Ecto neural progenitor cell (in vitro differentiated cells): ENCODE measurements around the gene PSENEN.
"Not testable (repeated sequence)": the region's sequence is repeated elsewhere in the genome, so short reads cannot be mapped to it uniquely, and the experiment has no call there.

Experiments used
- DNase-seq: peaks from one replicate; pipeline ENCODE4 v3.0.0-alpha.2; 2018; ENCODE audit warnings: low spot score

Gene PSENEN

DNA sequence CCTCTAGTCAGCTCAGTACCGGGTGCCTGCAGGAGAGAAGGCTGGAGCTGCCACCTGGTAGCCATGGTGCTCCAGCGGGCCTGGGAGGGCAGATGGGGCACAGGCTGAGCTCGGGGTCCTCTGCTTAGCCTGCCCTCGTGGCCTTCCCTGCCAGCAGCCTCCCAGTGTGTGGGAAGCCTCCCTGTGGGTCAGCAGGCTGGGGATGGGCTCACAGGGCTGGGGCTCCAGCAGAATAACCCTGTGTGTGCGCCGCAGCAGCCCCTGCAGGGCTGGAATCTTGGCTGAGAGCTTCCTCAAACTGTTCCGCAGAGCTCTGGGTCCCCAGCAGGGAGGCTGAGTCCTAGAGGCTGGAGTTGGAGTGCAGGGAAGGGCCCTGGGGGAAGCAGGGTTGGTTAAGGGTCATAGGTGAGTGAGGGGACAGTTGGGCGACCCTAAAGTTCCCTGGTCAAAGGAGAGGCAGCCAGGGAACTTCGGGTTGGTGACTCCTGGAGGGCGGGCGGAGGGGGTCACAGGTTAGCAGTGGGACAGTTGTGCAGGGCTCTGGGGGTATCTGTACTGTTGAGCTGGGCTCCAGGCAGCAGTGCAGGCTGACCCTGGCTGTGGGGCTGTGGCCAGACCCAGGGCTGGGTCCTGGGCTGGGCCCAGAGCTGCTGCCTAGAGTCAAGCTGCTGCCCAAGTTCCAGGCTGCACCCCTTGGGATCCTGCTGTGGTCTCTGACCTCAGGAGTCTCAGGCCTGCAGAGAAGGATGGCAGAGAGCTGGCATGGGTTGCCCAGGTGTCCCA lies 43.9 kb downstream of the PSENEN start:
- DNase-seq = no peak

DNA sequence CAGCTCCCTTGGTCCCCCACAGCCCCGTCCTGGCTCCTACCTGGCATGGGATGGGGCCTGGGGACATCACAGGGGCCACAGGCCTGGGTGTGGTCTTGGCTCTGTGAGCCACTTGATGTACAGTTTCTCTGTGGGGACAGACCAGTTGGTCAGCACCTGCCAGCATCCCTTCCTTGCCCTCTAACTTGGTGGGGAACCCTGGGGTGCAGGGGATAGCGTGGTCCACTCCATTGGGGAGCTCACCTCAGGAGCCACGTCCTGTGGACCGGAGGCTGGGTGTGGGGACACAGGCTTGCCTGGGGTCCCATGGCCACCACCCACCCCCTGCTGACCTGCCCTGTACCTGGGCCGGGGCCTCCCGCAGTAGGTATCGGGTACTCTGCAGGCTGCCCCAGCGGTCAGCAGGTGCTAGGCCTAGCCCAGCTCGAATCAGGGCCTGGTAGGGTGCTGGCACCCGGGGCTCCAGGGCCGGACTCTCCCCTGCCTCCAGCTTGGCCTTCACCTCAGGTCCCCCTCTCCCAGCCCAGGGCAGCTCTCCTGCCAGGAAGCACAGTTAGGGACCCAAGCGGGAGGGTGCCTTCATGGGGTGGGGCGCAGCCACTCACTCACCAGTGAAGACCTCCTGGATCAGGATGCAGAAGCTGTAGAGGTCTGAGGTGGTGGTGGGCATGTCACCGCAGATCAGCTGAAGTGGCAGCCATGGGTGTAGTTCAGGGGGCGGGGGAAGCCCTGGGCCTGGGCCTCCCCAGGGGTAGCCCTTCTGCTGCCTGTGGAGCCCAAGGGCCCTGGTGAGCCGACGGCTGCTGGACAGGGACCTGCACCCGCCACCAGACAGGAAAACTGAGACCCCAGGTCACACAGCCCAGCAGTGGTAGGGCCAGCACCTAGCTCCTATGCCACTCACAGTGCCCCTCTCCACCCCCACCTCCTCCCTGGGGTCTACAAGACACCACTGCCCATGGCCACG lies 44.8 kb downstream of the PSENEN start:
- no peak for DNase-seq

DNA sequence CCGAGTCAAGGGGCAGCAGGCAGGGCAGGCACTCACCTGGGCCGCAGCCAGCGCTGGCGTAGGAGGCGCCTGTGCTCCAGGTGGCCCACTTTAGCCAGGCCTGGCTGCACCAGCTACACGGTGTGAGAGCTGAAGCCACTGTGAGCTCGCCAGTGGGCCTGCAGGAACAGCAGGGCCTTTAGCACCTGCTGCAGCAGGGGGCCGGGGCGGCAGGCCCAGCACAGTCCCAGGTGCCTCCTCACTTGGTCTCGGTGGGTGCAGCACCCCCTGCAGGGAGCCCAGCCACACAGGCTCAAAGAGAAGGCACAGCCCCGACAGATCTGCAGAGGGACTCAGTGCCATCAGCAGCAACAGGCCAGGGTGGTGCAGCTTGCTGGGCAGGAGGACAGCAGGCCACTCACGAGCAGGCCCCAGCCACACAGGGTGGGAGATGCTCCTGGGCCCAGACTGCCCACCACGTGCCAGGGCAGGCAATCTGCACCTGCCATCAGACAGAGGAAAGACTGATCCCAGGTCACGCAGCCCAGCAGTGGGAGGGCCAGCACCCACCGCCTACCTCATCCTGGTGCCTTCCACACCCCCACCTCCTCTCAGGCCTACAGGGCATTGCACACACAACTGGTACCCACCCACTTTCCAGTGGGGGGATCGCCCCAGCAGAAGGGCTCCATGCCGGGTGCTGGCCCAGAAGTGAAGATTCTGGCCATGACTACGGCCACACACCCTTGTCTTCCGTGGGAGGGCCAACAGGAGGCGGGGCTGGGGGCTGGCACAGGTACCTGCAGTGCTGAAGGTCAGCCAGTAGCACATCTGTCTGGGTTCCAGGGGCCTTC lies 45.7 kb downstream of the PSENEN start:
- DNase-seq = no peak

- no peak for DNase-seq
Observed at GRCh38 chr19:35791814-35792279, 46.4 kb downstream of the PSENEN start.

DNA sequence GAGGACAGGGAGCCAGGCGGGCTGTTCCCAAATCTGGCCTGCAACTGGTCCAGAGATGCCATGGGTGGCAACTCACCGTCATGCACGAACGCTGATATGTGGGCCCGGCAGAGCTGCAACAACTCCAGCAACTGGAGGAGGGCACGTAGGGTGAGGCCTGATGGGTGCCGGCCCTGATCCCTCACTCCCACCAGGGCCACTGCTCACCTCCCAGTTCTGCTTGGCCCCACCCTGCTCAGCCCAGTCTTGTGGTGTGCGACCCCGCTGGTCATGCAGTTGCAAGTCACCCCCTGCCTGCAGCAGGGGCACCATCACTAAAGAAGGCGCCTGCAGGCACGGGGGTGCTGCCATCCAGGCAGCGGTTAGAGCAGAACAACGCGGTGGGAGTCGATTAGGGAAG lies 46.9 kb downstream of the PSENEN start:
- no peak for DNase-seq

GRCh38 chr19:35792888-35793287 lies 47.4 kb downstream of the PSENEN start:
- no peak for DNase-seq

GRCh38 chr19:35793381-35794165 lies 48.1 kb downstream of the PSENEN start:
- no peak for DNase-seq

DNA sequence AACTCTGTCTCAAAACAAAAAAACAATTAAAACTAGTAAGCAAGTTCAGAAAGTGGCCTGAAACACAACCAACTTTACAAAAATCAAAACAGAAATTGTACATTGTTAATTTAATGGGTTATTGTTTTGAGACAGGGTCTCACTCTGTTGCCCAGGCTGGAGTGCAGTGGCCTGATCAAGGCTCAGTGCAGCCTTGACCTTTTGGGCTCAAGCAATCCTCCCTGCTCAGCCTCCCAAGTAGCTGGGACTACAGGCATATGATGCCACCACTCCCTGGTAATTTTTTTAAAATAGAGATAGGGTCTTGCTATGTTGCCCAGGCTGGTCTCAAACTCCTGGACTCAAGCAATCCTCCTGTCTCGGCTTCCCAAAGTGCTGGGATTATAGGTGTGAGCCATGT lies 50.1 kb downstream of the PSENEN start:
- DNase-seq = not testable (repeated sequence)
